Naive thymus-derived CD4-positive, alpha-beta T cell (primary cell): ENCODE measurements around the gene DIPK2B. TPM values are rescaled to one million over a fixed set of nuclear protein-coding genes. Genes with fewer than 3 reads are reported as not detected.

Experiments
- ATAC-seq: fragments of 150-1000 bp; cut with Tn5 transposase; 2 replicates; pipeline ENCODE4 v1.10.0; 2021; ENCODE audit warnings: mild to moderate bottlenecking, moderate library complexity
- CTCF ChIA-PET: fragments of 350-600 bp; sonication (Branson Sonifier 250); formaldehyde crosslinking; loops from one replicate; lab custom pipeline; 2021; ENCODE audit warnings: antibody characterized with exemption; lab: Charles Lee
- POLR2A ChIA-PET: fragments of 350-600 bp; sonication (Branson Sonifier 250); formaldehyde crosslinking; loops from one replicate; lab custom pipeline; 2021; ENCODE audit warnings: antibody characterized with exemption, inconsistent platforms; lab: Charles Lee
- DNase-seq, 9 donors: peaks; one replicate each; pipeline versions ENCODE4 v3.0.0 to v3.0.0-alpha.2; 2020 to 2022; ENCODE audit warnings: mixed read lengths in 1 of 9
- H3K27ac ChIP-seq: one replicate; pipeline ENCODE4 v1.7.0; 2013; ENCODE audit warnings: mild to moderate bottlenecking, low read depth, low read length, moderate library complexity
- H3K27me3 ChIP-seq, 2 donors: one replicate each; pipeline ENCODE4 v1.7.0; 2013; ENCODE audit warnings: low read length in 2 of 2, mild to moderate bottlenecking in 2 of 2, moderate library complexity in 2 of 2; ENCODE audit not compliant: control insufficient read depth in 2 of 2, insufficient read depth in 2 of 2
- H3K36me3 ChIP-seq, 3 experiments: 1 replicate in 2 of 3; 2 replicates in 1 of 3; pipeline ENCODE4 v1.7.0; 2013; ENCODE audit warnings: low read length in 3 of 3, mild to moderate bottlenecking in 3 of 3, moderate library complexity in 1 of 3; ENCODE audit not compliant: insufficient read depth in 3 of 3, control insufficient read depth in 2 of 3
- H3K4me1 ChIP-seq, 2 donors: one replicate each; pipeline ENCODE4 v1.7.0; 2013; ENCODE audit warnings: low read length in 2 of 2, mild to moderate bottlenecking in 2 of 2, moderate library complexity in 1 of 2; ENCODE audit not compliant: control insufficient read depth in 2 of 2, insufficient read depth in 2 of 2
- H3K4me3 ChIP-seq: 2 replicates; pipeline ENCODE4 v1.7.0; 2013; ENCODE audit warnings: mild to moderate bottlenecking, low read length
- H3K9me3 ChIP-seq, 3 experiments: 1 replicate in 2 of 3; 2 replicates in 1 of 3; pipeline ENCODE4 v1.7.0; 2013; ENCODE audit warnings: low read length in 3 of 3; ENCODE audit not compliant: control insufficient read depth in 2 of 3
- H3K27ac Mint-ChIP-seq, 9 donors: one replicate each; pipeline ENCODE4 v1.8.0; 2020 to 2022; ENCODE audit warnings: mixed read lengths in 9 of 9, mild to moderate bottlenecking in 8 of 9, moderate library complexity in 5 of 9, inconsistent platforms in 2 of 9
- H3K27me3 Mint-ChIP-seq, 5 donors: one replicate each; pipeline ENCODE4 v1.8.0; 2021 to 2022; ENCODE audit warnings: mixed read lengths in 5 of 5, mild to moderate bottlenecking in 1 of 5
- H3K36me3 Mint-ChIP-seq, 5 donors: one replicate each; pipeline ENCODE4 v1.8.0; 2020 to 2022; ENCODE audit warnings: mixed read lengths in 5 of 5, mild to moderate bottlenecking in 3 of 5, inconsistent platforms in 1 of 5
- H3K4me1 Mint-ChIP-seq, 7 donors: one replicate each; pipeline ENCODE4 v1.8.0; 2020 to 2022; ENCODE audit warnings: mixed read lengths in 7 of 7, mild to moderate bottlenecking in 3 of 7, inconsistent platforms in 1 of 7
- H3K4me3 Mint-ChIP-seq, 10 donors: one replicate each; pipeline ENCODE4 v1.8.0; 2020 to 2022; ENCODE audit warnings: mild to moderate bottlenecking in 10 of 10, mixed read lengths in 10 of 10, moderate library complexity in 6 of 10, inconsistent platforms in 2 of 10
- H3K9me3 Mint-ChIP-seq, 11 donors: one replicate each; pipeline ENCODE4 v1.8.0; 2020 to 2022; ENCODE audit warnings: mixed read lengths in 11 of 11, mild to moderate bottlenecking in 4 of 11, inconsistent platforms in 1 of 11, moderate library complexity in 1 of 11
- intact Hi-C, 2 donors: fragments of 100-400 bp; cut with micrococcal nuclease; formaldehyde crosslinking; loops; one replicate each; pipeline ENCODE4 v1.15.1; 2023
- polyA plus RNA-seq, 2 donors: library from polyadenylated mRNA; unstranded; fragments of 300-500 nt; fragmentation: Illumina TruSeq; gene quantifications; one replicate each; pipeline ENCODE4 v1.2.3, GENCODE V29; 2021
- total RNA-seq, 6 experiments: library from RNA in 5 of 6; stranded (reverse) in 5 of 6; gene quantifications; 1 replicate in 5 of 6; 2 replicates in 1 of 6; pipeline ENCODE4 v1.2.3 and lab custom pipeline; 2021 to 2026

The DIPK2B gene
- total and polyA plus RNA-seq, 7 experiments from 2014 or later: 0.07 TPM; not detected in 6

- H3K9me3 ChIP-seq: no peaks in the 10 kb centered on the region
- H3K36me3 ChIP-seq: no peaks in the 10 kb centered on the region
- H3K4me1 Mint-ChIP-seq: peaks cover 8 to 23% (median 19%) of the 10 kb centered on the region in 7 donors
- no peak for ATAC-seq
- H3K36me3 Mint-ChIP-seq: peaks cover 0 to 2% (median 0%) of the 10 kb centered on the region in 5 donors
- intact Hi-C loops: no loop called here
- H3K27me3 Mint-ChIP-seq: no peaks in the 10 kb centered on the region
- no peak overlapping the region for H3K4me3 ChIP-seq
- H3K4me3 Mint-ChIP-seq: no peak overlapping the region
- no peak overlapping the region for H3K27ac ChIP-seq
- no peak for DNase-seq
- no peak overlapping the region for H3K27ac Mint-ChIP-seq
- no peaks in the 10 kb centered on the region for H3K27me3 ChIP-seq
- H3K9me3 Mint-ChIP-seq: peaks cover 0 to 9% (median 0%) of the 10 kb centered on the region in 11 donors
- ChIA-PET POLR2A (no interaction called here), CTCF (no interaction called here)
- H3K4me1 ChIP-seq: peaks cover 0 to 5% of the 10 kb centered on the region in 2 donors
Measured at GRCh38 chrX:45228126-45228525, 27.4 kb upstream of the DIPK2B start.

DNA sequence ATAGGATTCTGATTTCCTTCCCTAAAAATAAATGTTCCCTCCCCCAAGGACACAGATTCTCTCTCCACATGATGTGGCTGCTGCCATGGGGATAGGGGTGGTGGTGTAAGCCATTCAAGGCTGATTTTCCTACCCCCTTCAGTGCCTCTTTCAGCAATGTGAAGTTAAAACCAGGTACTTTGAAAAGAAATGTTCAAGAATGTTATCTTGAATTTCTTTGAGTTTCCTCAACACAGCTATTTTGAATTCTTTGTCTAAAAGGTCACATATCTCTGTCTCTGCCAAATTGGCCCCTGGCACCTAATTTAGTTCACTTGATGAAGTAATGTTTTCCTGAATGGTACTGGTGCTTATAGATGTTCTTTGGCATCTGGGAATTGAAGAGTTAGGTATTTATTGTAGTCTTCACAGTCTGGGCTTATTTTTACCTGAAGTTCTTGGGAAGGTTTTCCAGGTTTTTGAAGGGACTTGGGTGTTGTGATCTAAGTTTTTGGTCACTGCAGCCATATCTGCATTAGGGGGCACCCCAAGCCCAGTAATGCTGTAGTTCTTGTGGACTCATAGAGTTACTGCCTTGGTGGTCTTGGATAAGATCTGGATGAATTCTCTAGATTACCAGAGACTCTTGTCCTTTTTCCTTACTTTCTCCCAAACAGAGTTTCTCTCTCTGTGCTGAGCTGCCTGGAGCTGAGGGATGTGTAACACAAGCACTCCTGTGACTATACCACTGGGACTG is 7.6 kb upstream of the DIPK2B start:
- H3K36me3 ChIP-seq: no peaks in the 10 kb centered on the region
- ChIA-PET POLR2A (no interaction called here), CTCF (no interaction called here)
- Mint-ChIP-seq H3K27me3 (peaks cover 0 to 13% (median 8%) of the 10 kb centered on the region in 5 donors), H3K4me3 (no peak overlapping the region), H3K4me1 (peaks cover 0 to 2% (median 0%) of the 10 kb centered on the region in 7 donors), H3K9me3 (peaks cover 3 to 33% (median 6%) of the 10 kb centered on the region in 11 donors), H3K27ac (no peak overlapping the region), H3K36me3 (no peaks in the 10 kb centered on the region)
- ATAC-seq (no peak), DNase-seq (no peak)
- H3K27me3 ChIP-seq: no peaks in the 10 kb centered on the region
- no peak overlapping the region for H3K4me3 ChIP-seq
- intact Hi-C loops: no loop called here
- H3K4me1 ChIP-seq: no peaks in the 10 kb centered on the region
- H3K27ac ChIP-seq: no peak overlapping the region
- H3K9me3 ChIP-seq: no peaks in the 10 kb centered on the region

GRCh38 chrX:45202171-45202570 is 1.5 kb upstream of the DIPK2B start:
- Histone ChIP-seq H3K36me3 (no peaks in the 10 kb centered on the region), H3K9me3 (no peaks in the 10 kb centered on the region), H3K27me3 (no peaks in the 10 kb centered on the region), H3K4me1 (no peaks in the 10 kb centered on the region), H3K27ac (no peak overlapping the region), H3K4me3 (no peak overlapping the region)
- intact Hi-C loops: no loop called here
- DNase-seq (no peak), ATAC-seq (no peak)
- Mint-ChIP-seq H3K4me1 (peaks cover 0 to 2% (median 0%) of the 10 kb centered on the region in 7 donors), H3K36me3 (no peaks in the 10 kb centered on the region), H3K4me3 (no peak overlapping the region), H3K27ac (no peak overlapping the region), H3K9me3 (peaks cover 0 to 17% (median 6%) of the 10 kb centered on the region in 11 donors), H3K27me3 (peaks cover 0 to 29% (median 17%) of the 10 kb centered on the region in 5 donors)
- POLR2A ChIA-PET: no interaction called here
- CTCF ChIA-PET: no interaction called here

DNA sequence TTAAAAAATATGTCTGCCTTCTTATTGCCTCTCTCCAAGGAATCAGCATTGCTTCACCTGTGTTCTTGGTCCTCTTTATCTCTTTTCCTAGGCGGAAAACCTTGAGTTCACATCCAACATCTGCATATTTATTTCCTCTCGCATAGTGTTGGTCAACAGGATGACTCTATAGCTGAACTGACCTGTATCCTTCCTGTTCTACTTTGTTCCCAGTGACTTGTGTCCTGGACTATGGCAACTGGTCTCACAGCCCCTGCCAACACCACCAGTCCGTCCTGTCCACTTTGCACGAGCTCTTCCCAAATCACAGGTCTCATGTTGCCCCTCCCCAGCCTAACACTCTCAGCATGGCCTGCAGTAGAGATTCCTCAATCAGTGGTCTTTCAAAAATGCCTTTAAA is 2.0 kb downstream of the DIPK2B start:
- Mint-ChIP-seq H3K27ac (no peak overlapping the region), H3K9me3 (no peaks in the 10 kb centered on the region), H3K27me3 (peaks cover 0 to 22% (median 12%) of the 10 kb centered on the region in 5 donors), H3K4me3 (no peak overlapping the region), H3K36me3 (no peaks in the 10 kb centered on the region), H3K4me1 (peaks cover 0 to under 1% (median 0%) of the 10 kb centered on the region in 7 donors)
- Histone ChIP-seq H3K27ac (no peak overlapping the region), H3K36me3 (no peaks in the 10 kb centered on the region), H3K4me3 (no peak overlapping the region), H3K4me1 (no peaks in the 10 kb centered on the region), H3K9me3 (no peaks in the 10 kb centered on the region), H3K27me3 (no peaks in the 10 kb centered on the region)
- ATAC-seq (no peak), DNase-seq (no peak)
- ChIA-PET POLR2A (interaction anchor here (1.0 kb wide), 1 partner anchor 11 kb away, joined by 3 read pairs; no protein-coding TSS in a partner anchor), CTCF (no interaction called here)
- intact Hi-C loops: no loop called here

GRCh38 chrX:45198301-45198700 is 2.4 kb downstream of the DIPK2B start:
- Mint-ChIP-seq H3K4me1 (no peaks in the 10 kb centered on the region), H3K4me3 (no peak overlapping the region), H3K9me3 (no peaks in the 10 kb centered on the region), H3K27me3 (peaks cover 0 to 22% (median 12%) of the 10 kb centered on the region in 5 donors), H3K36me3 (no peaks in the 10 kb centered on the region), H3K27ac (no peak overlapping the region)
- Histone ChIP-seq H3K36me3 (no peaks in the 10 kb centered on the region), H3K9me3 (no peaks in the 10 kb centered on the region), H3K27me3 (no peaks in the 10 kb centered on the region), H3K4me1 (no peaks in the 10 kb centered on the region), H3K4me3 (no peak overlapping the region), H3K27ac (no peak overlapping the region)
- intact Hi-C loops: no loop called here
- ATAC-seq (no peak), DNase-seq (no peak)
- POLR2A ChIA-PET: interaction anchor here (1.0 kb wide), 1 partner anchor 11 kb away, joined by 3 read pairs; no protein-coding TSS in a partner anchor
- CTCF ChIA-PET: no interaction called here

GRCh38 chrX:45196701-45197100 is 4.0 kb downstream of the DIPK2B start:
- peaks cover 0 to 17% (median 7%) of the 10 kb centered on the region in 5 donors for H3K27me3 Mint-ChIP-seq
- DNase-seq (no peak), ATAC-seq (no peak)
- H3K4me1 Mint-ChIP-seq: peaks cover 0 to 8% (median 7%) of the 10 kb centered on the region in 7 donors
- peaks cover 0 to 6% of the 10 kb centered on the region in 2 donors for H3K4me1 ChIP-seq
- H3K4me3 Mint-ChIP-seq: no peak overlapping the region
- no peaks in the 10 kb centered on the region for H3K27me3 ChIP-seq
- POLR2A ChIA-PET: no interaction called here
- H3K36me3 Mint-ChIP-seq: no peaks in the 10 kb centered on the region
- H3K9me3 ChIP-seq: no peaks in the 10 kb centered on the region
- no peak overlapping the region for H3K27ac Mint-ChIP-seq
- H3K4me3 ChIP-seq: no peak overlapping the region
- no peaks in the 10 kb centered on the region for H3K36me3 ChIP-seq
- intact Hi-C loops: no loop called here
- CTCF ChIA-PET: no interaction called here
- no peak overlapping the region for H3K27ac ChIP-seq
- H3K9me3 Mint-ChIP-seq: no peaks in the 10 kb centered on the region
